SJCRH30 (cell line): ENCODE measurements around the gene IFT25. TPM values are rescaled to one million over a fixed set of nuclear protein-coding genes. Genes with fewer than 3 reads are reported as not detected.
"Not testable (repeated sequence)": the region's sequence is repeated elsewhere in the genome, so short reads cannot be mapped to it uniquely, and the experiment has no call there.

Source experiments
- DNase-seq, 2 experiments: peaks; one replicate each; pipeline ENCODE4 v3.0.0-alpha.2; 2015 to 2020
- H3K27ac ChIP-seq: fragments of 250-450 bp; sonication (Bioruptor Pico); 2 replicates; pipeline ENCODE4 v1.5.1; 2020; ENCODE audit warnings: mild to moderate bottlenecking, moderate library complexity
- H3K27me3 ChIP-seq: fragments of 250-450 bp; sonication (Bioruptor Pico); 2 replicates; pipeline ENCODE4 v1.5.1; 2020; ENCODE audit warnings: mild to moderate bottlenecking, moderate library complexity
- H3K36me3 ChIP-seq: fragments of 250-450 bp; sonication (Bioruptor Pico); 2 replicates; pipeline ENCODE4 v1.5.1; 2020; ENCODE audit warnings: mild to moderate bottlenecking, moderate library complexity
- H3K4me1 ChIP-seq: fragments of 250-450 bp; sonication (Bioruptor Pico); 2 replicates; pipeline ENCODE4 v1.5.1; 2020; ENCODE audit warnings: mild to moderate bottlenecking, moderate library complexity
- H3K4me3 ChIP-seq: fragments of 250-450 bp; sonication (Bioruptor Pico); 2 replicates; pipeline ENCODE4 v1.5.1; 2020; ENCODE audit warnings: mild to moderate bottlenecking, moderate library complexity
- H3K9me3 ChIP-seq: fragments of 250-450 bp; sonication (Bioruptor Pico); replicated peaks from 2 replicates; pipeline ENCODE4 v1.5.1; 2020; ENCODE audit warnings: mild to moderate bottlenecking, moderate library complexity
- total RNA-seq: library from RNA; depleted of rRNA; stranded (reverse); fragments of >200 nt; shearing (Covaris generic); gene quantifications from 2 replicates; pipeline ENCODE4 v1.2.3, GENCODE V29; 2014

The IFT25 gene
- total RNA-seq, 1 experiment from 2014 or later = 119 TPM

- H3K36me3 ChIP-seq = no peaks in the 10 kb centered on the region
- no peaks in the 10 kb centered on the region; the same call in 1 of the 2 replicates for H3K27me3 ChIP-seq
- H3K27ac ChIP-seq = no peak overlapping the region
- no peak overlapping the region for H3K4me3 ChIP-seq
- no peak for DNase-seq
- H3K4me1 ChIP-seq = peaks cover 4% of the 10 kb centered on the region; the same call in 1 of the 2 replicates
- H3K9me3 ChIP-seq = no peaks in the 10 kb centered on the region
Observed at GRCh38 chr1:53892911-53893310, 52.6 kb downstream of the IFT25 start.

- no peaks in the 10 kb centered on the region; the same call in 1 of the 2 replicates for H3K27me3 ChIP-seq
- no peak for DNase-seq
- no peaks in the 10 kb centered on the region for H3K9me3 ChIP-seq
- no peak overlapping the region for H3K27ac ChIP-seq
- no peak overlapping the region for H3K4me3 ChIP-seq
- H3K36me3 ChIP-seq = no peaks in the 10 kb centered on the region
- H3K4me1 ChIP-seq = peaks cover 4% of the 10 kb centered on the region; the same call in 1 of the 2 replicates
Observed at GRCh38 chr1:53891678-53892077, 53.8 kb downstream of the IFT25 start.

GRCh38 chr1:53891018-53891417 is 54.5 kb downstream of the IFT25 start:
- Histone ChIP-seq H3K4me3 (no peak overlapping the region), H3K27me3 (no peaks in the 10 kb centered on the region; the same call in 1 of the 2 replicates), H3K36me3 (no peaks in the 10 kb centered on the region), H3K27ac (no peak overlapping the region), H3K4me1 (peaks cover 4% of the 10 kb centered on the region; the same call in 1 of the 2 replicates), H3K9me3 (no peaks in the 10 kb centered on the region)
- DNase-seq = no peak

GRCh38 chr1:53890522-53890941 is 55.0 kb downstream of the IFT25 start:
- Histone ChIP-seq H3K27ac (no peak overlapping the region), H3K9me3 (no peaks in the 10 kb centered on the region), H3K4me1 (peaks cover 4% of the 10 kb centered on the region; the same call in 1 of the 2 replicates), H3K4me3 (peak overlapping the region; percentile 85), H3K27me3 (no peaks in the 10 kb centered on the region; the same call in 1 of the 2 replicates), H3K36me3 (no peaks in the 10 kb centered on the region)
- peak in 1 of 2 experiments; percentile 22 for DNase-seq

GRCh38 chr1:53889304-53890298 is 55.9 kb downstream of the IFT25 start, which contains the start of gene YIPF1:
Gene YIPF1, minus strand, starts transcription at chr1:53889797. Its CDS starts 860 bp downstream, at chr1:53888937.
- Histone ChIP-seq H3K27ac (no peak within 1 kb of the TSS; the same call in 1 of the 2 replicates), H3K4me3 (peak within 1 kb of the TSS; percentile 85), H3K27me3 (no peaks in the 10 kb centered on the region; the same call in 1 of the 2 replicates), H3K4me1 (peaks cover 4% of the 10 kb centered on the region; the same call in 1 of the 2 replicates), H3K9me3 (no peaks in the 10 kb centered on the region), H3K36me3 (no peaks in the 10 kb centered on the region)
- DNase-seq = peak; percentile 89 to 90

- no peaks in the 10 kb centered on the region for H3K9me3 ChIP-seq
- no peak for DNase-seq
- H3K27ac ChIP-seq = no peak overlapping the region
- peaks cover 4% of the 10 kb centered on the region; the same call in 1 of the 2 replicates for H3K4me1 ChIP-seq
- H3K36me3 ChIP-seq = no peaks in the 10 kb centered on the region
- no peaks in the 10 kb centered on the region; the same call in 1 of the 2 replicates for H3K27me3 ChIP-seq
- H3K4me3 ChIP-seq = no peak overlapping the region
Observed at GRCh38 chr1:53888681-53889080, 56.8 kb downstream of the IFT25 start.

GRCh38 chr1:53883600-53883999 is 61.9 kb downstream of the IFT25 start:
- H3K4me3 ChIP-seq, H3K27me3 ChIP-seq, H3K36me3 ChIP-seq, H3K4me1 ChIP-seq, H3K27ac ChIP-seq, DNase-seq, H3K9me3 ChIP-seq: not testable (repeated sequence)

GRCh38 chr1:53881853-53882252 is 63.6 kb downstream of the IFT25 start:
- not testable (repeated sequence) for H3K4me3 ChIP-seq, H3K4me1 ChIP-seq, DNase-seq, H3K27ac ChIP-seq, H3K9me3 ChIP-seq, H3K36me3 ChIP-seq, H3K27me3 ChIP-seq

- DNase-seq = peak in 1 of 2 experiments; percentile 51
- H3K9me3 ChIP-seq = no peaks in the 10 kb centered on the region
- H3K4me3 ChIP-seq = no peak overlapping the region
- no peaks in the 10 kb centered on the region for H3K36me3 ChIP-seq
- H3K27me3 ChIP-seq = no peaks in the 10 kb centered on the region
- no peaks in the 10 kb centered on the region for H3K4me1 ChIP-seq
- no peak overlapping the region for H3K27ac ChIP-seq
Observed at GRCh38 chr1:53878492-53879105, 66.9 kb downstream of the IFT25 start.

- not testable (repeated sequence) for H3K4me3 ChIP-seq, H3K27ac ChIP-seq, DNase-seq, H3K9me3 ChIP-seq, H3K4me1 ChIP-seq, H3K27me3 ChIP-seq, H3K36me3 ChIP-seq
Observed at GRCh38 chr1:53875150-53875549, 70.3 kb downstream of the IFT25 start.

GRCh38 chr1:53871773-53872484 is 73.6 kb downstream of the IFT25 start:
- Histone ChIP-seq H3K4me1 (no peaks in the 10 kb centered on the region), H3K36me3 (peaks cover 4% of the 10 kb centered on the region; the same call in 1 of the 2 replicates), H3K4me3 (no peak overlapping the region), H3K27me3 (no peaks in the 10 kb centered on the region), H3K27ac (no peak overlapping the region), H3K9me3 (no peaks in the 10 kb centered on the region)
- DNase-seq = no peak
